NAMALWA (cell line): Measurements from ENCODE around the gene INO80C.
"Not testable (repeated sequence)": the region's sequence is repeated elsewhere in the genome, so short reads cannot be mapped to it uniquely, and the experiment has no call there.

Source experiments
- DNase-seq: peaks from one replicate; pipeline ENCODE4 v3.0.0-alpha.2; 2015; ENCODE audit warnings: low spot score

INO80C gene

DNA sequence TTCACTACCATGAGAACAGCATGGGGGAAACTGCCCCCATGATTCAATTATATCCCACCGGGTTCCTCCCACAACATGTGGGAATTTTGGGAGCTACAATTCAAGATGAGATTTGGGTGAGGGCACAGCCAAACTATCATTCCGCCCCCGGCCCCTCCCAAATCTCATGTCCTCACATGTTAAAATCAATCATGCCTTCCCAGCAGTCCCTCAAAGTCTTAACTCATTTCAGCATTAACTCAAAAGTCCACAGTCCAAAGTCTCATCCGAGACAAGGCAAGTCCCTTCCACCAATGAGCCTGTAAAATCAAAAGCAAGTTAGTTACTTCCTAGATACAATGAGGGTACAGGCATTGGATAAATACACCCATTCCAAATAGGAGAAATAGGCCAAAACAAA, 10.2 kb downstream of the INO80C start:
- DNase-seq, result not testable (repeated sequence)

GRCh38 chr18:35485852-35486251, 11.9 kb downstream of the INO80C start:
- no peak for DNase-seq

DNA sequence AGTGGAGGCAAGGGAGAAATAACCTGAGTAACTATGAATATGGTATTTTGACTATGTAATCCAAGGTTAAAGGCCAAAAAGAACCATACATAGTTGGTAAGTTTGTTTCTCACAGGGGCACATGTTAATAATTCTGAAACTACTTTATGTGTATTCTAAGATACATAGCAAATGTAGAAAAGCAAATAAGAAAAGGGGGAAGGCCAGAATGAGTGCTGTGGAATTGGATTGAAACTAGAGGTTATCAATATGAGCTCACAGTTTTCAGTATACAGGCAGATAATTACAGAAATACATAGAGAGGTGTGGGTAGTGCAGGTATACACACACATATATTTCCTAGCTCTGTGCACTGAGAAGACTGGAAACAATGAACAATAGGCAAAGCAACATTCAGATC, 13.7 kb downstream of the INO80C start:
- no peak for DNase-seq

DNA sequence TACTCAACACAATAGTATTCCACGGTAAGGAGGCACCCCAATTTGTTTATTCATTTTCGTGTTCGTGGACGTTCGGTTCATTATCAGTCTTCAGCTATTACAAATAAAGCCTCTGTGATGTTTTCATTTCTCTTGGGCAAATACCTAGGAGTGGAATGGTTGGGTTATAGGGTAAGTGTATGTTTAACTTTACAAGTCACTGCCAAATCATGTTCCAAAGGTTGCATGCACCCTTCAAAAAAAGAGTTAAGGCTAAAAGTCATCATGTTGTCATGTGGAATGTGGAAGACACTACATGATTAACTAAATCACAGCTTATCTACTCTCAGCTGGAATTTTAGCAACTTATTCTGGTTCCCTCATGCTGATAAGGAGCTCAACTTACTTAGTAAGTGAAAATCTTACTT, 15.8 kb downstream of the INO80C start:
- DNase-seq, result no peak

GRCh38 chr18:35479911-35480586, 17.7 kb downstream of the INO80C start:
- DNase-seq, result no peak

- no peak for DNase-seq
These were observed 19.0 kb downstream of the INO80C start for GRCh38 chr18:35478520-35479435.

- no peak for DNase-seq
These were observed 19.8 kb downstream of the INO80C start for GRCh38 chr18:35477974-35478373.

DNA sequence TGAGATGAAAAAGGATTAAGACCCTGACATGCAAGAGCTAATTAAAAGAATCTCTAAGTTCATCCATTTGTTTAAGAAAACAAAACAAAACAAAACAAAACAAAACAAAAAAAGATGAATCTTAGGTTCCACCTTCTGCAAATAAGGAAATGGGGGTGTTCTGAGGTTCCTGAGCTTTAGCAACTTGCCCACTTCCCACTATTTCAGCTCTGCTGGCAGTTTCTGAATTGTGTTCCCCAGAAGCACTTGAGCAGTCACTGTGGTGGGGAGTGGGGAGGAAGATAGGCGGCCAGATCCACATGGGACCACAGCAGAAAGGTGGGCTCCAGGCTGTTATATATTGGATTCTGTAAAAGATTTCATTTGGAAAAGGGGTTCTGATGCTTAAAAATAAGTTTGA, 20.3 kb downstream of the INO80C start:
- DNase-seq, result no peak

- no peak for DNase-seq
These were observed 22.9 kb downstream of the INO80C start for GRCh38 chr18:35474884-35475283.

DNA sequence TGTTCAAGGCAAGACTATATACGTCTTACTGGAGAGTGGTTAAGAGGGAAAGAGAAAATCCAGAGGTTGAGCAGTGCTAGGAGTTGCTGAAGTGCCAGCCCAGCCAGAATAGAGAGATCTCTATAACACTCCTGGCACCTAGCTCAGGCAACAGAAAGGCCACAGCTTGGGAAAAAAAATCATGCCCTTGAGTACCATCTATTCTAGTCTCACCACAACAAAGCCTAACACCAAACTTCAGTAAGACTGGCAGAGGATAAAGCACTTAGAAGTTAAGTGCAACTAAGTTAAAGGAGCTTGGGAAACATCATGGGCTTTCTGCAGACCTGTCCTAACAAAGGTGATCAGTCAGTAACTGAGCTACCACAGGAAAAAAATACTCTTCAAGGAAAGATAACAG, 24.2 kb downstream of the INO80C start:
- no peak for DNase-seq

GRCh38 chr18:35470435-35470834, 27.3 kb downstream of the INO80C start:
- DNase-seq, result no peak

GRCh38 chr18:35469725-35470124, 28.0 kb downstream of the INO80C start:
- no peak for DNase-seq

GRCh38 chr18:35468711-35469110, 29.0 kb downstream of the INO80C start:
- no peak for DNase-seq

GRCh38 chr18:35467624-35468016, 30.1 kb downstream of the INO80C start:
- DNase-seq, result peak; percentile 73

DNA sequence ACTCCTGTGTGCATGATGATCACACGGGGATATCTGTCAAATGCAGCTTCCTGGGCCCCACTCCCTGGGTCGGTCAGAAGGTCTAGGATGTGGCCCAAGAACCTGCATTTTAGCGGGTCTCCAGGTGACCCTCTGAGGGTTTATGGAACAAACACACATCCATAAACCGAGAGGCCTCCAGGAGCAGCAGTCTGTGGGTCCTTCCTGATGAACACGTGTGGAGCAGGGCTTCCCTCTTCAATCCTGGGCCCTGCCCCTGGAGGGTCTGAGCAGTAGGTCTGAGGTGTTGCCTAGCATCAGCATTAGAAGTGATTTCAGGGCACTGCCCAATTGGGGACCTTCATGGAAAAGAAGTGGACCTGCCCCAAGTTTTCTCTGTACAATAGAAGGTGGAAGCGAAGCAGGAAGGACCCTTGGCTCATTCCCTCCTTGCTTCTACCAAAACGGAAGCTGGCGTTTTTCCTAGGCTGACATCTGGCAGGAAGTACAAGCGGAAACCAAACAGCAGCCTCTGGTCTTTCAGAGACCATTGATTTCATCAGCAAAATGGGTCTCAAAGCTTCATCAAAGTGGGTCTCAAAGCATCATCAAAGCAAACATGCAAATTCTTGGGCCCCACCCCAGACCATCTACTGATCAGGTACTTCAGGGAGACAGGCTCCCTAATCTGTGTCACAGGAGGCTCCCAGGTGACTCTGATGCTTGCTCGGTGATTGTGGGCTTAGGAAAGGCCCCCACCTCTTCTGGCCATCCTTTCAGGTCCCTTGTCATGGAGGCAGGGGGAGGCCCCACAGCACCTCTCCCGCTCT, 30.7 kb downstream of the INO80C start:
- no peak for DNase-seq

DNA sequence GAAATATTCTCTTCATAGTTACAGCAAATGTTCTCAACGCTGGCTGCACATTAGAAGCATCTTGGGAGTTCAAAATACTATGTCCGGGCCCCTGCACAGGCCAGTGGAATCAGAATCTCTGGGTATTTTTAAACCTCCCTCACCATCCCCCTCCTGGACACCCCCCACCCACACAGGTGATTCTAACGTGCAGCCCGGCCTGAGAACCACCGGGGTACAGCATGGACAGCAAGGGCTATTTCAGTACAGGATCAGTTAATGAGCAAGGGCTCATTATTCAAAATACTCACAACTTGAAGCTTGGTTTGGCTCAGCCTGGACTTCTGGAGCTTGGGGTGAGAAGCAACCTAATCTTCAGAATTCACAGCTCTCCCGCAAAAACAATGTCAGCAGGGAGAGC, 31.4 kb downstream of the INO80C start:
- no peak for DNase-seq

DNA sequence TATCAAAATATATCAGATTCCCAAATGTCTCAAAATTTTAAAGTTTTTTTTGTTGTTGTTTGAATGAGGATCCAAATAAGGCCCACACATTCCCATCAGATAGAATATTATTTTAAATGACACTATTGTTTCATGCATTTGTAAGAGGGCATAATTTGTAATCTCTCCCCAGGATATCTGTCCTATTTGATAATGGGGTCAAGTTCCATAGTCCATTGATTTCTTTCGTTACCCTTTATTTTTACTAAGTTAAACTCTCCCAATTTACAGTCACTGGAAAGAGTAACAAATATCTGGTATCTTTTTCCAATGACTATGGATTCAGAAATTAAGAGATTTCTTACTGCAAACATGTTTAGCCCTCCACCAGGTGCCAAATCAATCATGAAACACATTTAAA, 32.4 kb downstream of the INO80C start:
- no peak for DNase-seq

DNA sequence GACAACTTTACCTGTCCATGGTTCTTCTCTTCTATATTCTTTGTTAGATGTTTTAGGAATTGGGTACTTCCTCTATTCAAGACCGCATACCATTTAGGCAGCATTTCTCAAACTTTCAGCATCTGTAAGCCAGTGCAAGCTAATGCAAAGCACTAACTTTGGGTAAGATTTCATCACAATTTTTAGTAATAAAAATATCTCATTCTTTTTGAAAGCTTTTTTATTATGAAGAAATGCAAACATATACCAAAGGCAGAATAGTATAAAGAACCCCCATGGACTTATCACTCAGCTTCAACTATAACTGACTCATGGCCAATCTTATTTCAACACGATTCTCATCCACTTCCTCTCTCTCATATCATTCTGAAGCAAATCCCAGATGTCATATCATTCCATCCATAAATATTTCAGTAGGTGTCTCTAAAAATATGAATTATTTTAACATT, 32.9 kb downstream of the INO80C start:
- DNase-seq, result no peak

- no peak for DNase-seq
These were observed 33.9 kb downstream of the INO80C start for GRCh38 chr18:35463827-35464226.

GRCh38 chr18:35463050-35463449, 34.7 kb downstream of the INO80C start:
- no peak for DNase-seq

DNA sequence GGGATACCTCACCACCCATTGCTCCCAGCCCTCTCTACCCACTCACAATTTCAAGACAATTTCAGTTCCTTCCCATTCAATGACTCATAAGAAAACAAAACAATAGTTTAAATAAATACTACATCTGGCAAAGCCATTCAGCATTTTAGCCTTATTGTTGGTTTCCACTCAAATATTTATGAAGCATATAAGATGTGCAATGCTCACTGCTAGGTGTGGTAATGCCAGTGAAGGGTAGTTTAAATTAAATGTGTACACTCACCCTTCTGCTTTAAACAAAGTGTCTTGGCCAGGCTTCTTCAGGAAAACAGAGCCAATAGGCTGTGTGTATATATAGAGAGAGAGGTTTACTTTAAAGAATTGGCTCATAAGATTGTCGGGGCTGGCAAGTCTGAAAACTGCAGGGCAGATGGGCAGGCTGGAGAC, 37.0 kb downstream of the INO80C start:
- no peak for DNase-seq

DNA sequence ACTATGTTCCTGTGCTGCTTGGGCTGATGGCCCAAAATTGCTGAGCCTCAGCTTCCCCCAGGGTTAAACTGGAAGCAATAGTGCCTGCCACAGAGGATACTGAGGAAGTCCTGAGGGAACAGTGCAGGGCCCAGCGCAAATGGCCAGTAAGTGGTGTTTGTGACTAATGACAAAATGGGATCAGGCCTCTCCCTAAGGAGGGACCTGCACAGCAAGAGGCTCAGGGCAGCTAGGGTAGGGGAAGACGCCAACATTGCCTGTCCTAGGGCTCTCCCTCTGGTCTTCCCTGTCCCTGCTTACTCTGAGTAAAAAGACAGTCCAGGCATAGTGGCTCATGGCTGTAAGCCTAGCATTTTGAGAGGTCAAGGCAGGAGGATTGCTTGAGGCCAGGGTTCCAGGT, 37.8 kb downstream of the INO80C start:
- DNase-seq, result no peak
